OCI-LY3 (cell line): ENCODE data around the gene TASL.

Source experiments
- H2AFZ ChIP-seq: fragments of 200-600, 300-600 bp; shearing (Covaris generic); 2 replicates; pipeline ENCODE4 v1.6.0; 2014; ENCODE audit warnings: antibody characterized with exemption, low read depth, low read length
- H3K27ac ChIP-seq: fragments of 200-600, 300-600 bp; sonication (generic); 2 replicates; pipeline ENCODE4 v1.5.1; 2014; ENCODE audit warnings: mild to moderate bottlenecking, low read length, moderate library complexity, mixed read lengths
- H3K27me3 ChIP-seq: fragments of 200-600, 300-600 bp; sonication (generic); 2 replicates; pipeline ENCODE4 v1.6.1; 2014; ENCODE audit warnings: low read depth, low read length, mixed read lengths
- H3K36me3 ChIP-seq: fragments of 200-600, 300-600 bp; sonication (generic); replicated peaks from 2 replicates; pipeline ENCODE3; 2014; ENCODE audit warnings: low read depth, low read length, mixed read lengths
- H3K4me1 ChIP-seq: fragments of 300-600, 200-600 bp; sonication (generic); 2 replicates; pipeline ENCODE4 v1.6.1; 2014; ENCODE audit warnings: low read length, mixed read lengths
- H3K4me2 ChIP-seq: fragments of 200-600, 300-600 bp; sonication (generic); 2 replicates; pipeline ENCODE4 v1.6.1; 2014; ENCODE audit warnings: low read length, mixed read lengths
- H3K4me3 ChIP-seq: fragments of 300-600, 200-600 bp; sonication (generic); 2 replicates; pipeline ENCODE4 v1.5.1; 2014; ENCODE audit warnings: antibody characterized with exemption, mild to moderate bottlenecking, low read length, moderate library complexity
- H3K79me2 ChIP-seq: fragments of 300-600, 200-600 bp; shearing (Covaris generic); 2 replicates; pipeline ENCODE4 v1.6.1; 2014; ENCODE audit warnings: mild to moderate bottlenecking, low read length, mixed read lengths
- H3K9ac ChIP-seq: fragments of 300-600, 200-600 bp; shearing (Covaris generic); 2 replicates; pipeline ENCODE4 v1.6.0; 2014; ENCODE audit warnings: mild to moderate bottlenecking, low read length, moderate library complexity
- H3K9me3 ChIP-seq: fragments of 200-600, 300-600 bp; shearing (Covaris generic); 2 replicates; pipeline ENCODE4 v1.6.1; 2014; ENCODE audit warnings: low read length, mixed read lengths; ENCODE audit not compliant: insufficient read depth
- H4K20me1 ChIP-seq: fragments of 200-600, 300-600 bp; sonication (generic); 2 replicates; pipeline ENCODE4 v1.6.1; 2016; ENCODE audit warnings: low read length, mixed read lengths; ENCODE audit not compliant: insufficient read depth
- CTCF ChIP-seq: fragments of 200-600, 300-600 bp; sonication (generic); IDR thresholded peaks from 2 replicates; pipeline ENCODE4 v1.5.1; 2014; ENCODE audit warnings: antibody characterized with exemption, low read length, low read depth
- EZH2phosphoT487 ChIP-seq: fragments of 200-600 bp; shearing (Covaris generic); IDR thresholded peaks from 2 replicates; pipeline ENCODE4 v1.6.1; 2018; ENCODE audit warnings: antibody characterized with exemption, mixed run types, low read depth

The TASL gene

GRCh38 chrX:30620125-30620524 lies 42.6 kb upstream of the TASL start:
- Histone ChIP-seq H2AFZ (no peak overlapping the region), H3K4me2 (no peak overlapping the region), H3K4me1 (peaks cover 12% of the 10 kb centered on the region), H4K20me1 (no peaks in the 10 kb centered on the region), H3K9ac (no peak overlapping the region), H3K36me3 (peaks cover 5% of the 10 kb centered on the region), H3K4me3 (no peak overlapping the region), H3K27me3 (no peaks in the 10 kb centered on the region), H3K9me3 (peaks cover 10% of the 10 kb centered on the region; the same call in 1 of the 2 replicates), H3K27ac (no peak overlapping the region), H3K79me2 (no peaks in the 10 kb centered on the region)
- TF ChIP-seq CTCF: no peak
- TF ChIP-seq EZH2phosphoT487: no peak

GRCh38 chrX:30618160-30618765 lies 40.7 kb upstream of the TASL start:
- Histone ChIP-seq H3K4me2 (peak overlapping the region; percentile 84), H3K27me3 (no peaks in the 10 kb centered on the region), H3K36me3 (peaks cover 5% of the 10 kb centered on the region), H3K27ac (no peak overlapping the region), H3K9me3 (peaks cover 10% of the 10 kb centered on the region; the same call in 1 of the 2 replicates), H4K20me1 (no peaks in the 10 kb centered on the region), H3K79me2 (no peaks in the 10 kb centered on the region), H2AFZ (peak overlapping the region; percentile 98), H3K9ac (peak overlapping the region; percentile 55), H3K4me3 (peak overlapping the region; percentile 76), H3K4me1 (peaks cover 14% of the 10 kb centered on the region)
- TF ChIP-seq CTCF: peak; percentile 63
- TF ChIP-seq EZH2phosphoT487: no peak

- H3K4me2 ChIP-seq: no peak overlapping the region
- no peak overlapping the region for H3K9ac ChIP-seq
- no peaks in the 10 kb centered on the region for H3K9me3 ChIP-seq
- no peaks in the 10 kb centered on the region for H3K36me3 ChIP-seq
- TF ChIP-seq CTCF: no peak
- TF ChIP-seq EZH2phosphoT487: no peak
- H3K4me1 ChIP-seq: peaks cover 14% of the 10 kb centered on the region
- no peaks in the 10 kb centered on the region for H4K20me1 ChIP-seq
- H3K4me3 ChIP-seq: no peak overlapping the region
- H3K27me3 ChIP-seq: no peaks in the 10 kb centered on the region
- no peaks in the 10 kb centered on the region for H3K79me2 ChIP-seq
- H2AFZ ChIP-seq: no peak overlapping the region
- H3K27ac ChIP-seq: no peak overlapping the region
Measured at GRCh38 chrX:30615229-30615628, 37.7 kb upstream of the TASL start.

GRCh38 chrX:30613721-30614120 lies 36.2 kb upstream of the TASL start:
- Histone ChIP-seq H3K4me3 (peak overlapping the region; percentile 32; the same call in 1 of the 2 replicates), H3K4me2 (peak overlapping the region; percentile 41), H3K9me3 (no peaks in the 10 kb centered on the region), H4K20me1 (no peaks in the 10 kb centered on the region), H3K27ac (no peak overlapping the region), H2AFZ (peak overlapping the region; percentile 91), H3K36me3 (no peaks in the 10 kb centered on the region), H3K79me2 (no peaks in the 10 kb centered on the region), H3K9ac (no peak overlapping the region), H3K27me3 (no peaks in the 10 kb centered on the region), H3K4me1 (peaks cover 8% of the 10 kb centered on the region)
- TF ChIP-seq CTCF (no peak), EZH2phosphoT487 (no peak)
